COLO829 (cell line): ENCODE measurements around the gene DDIAS.
"Not testable (repeated sequence)": the region's sequence is repeated elsewhere in the genome, so short reads cannot be mapped to it uniquely, and the experiment has no call there.

Source experiments
- DNase-seq: peaks from one replicate; pipeline ENCODE4 v3.0.0; 2012; ENCODE audit warnings: low spot score

The DDIAS gene

GRCh38 chr11:82927264-82927880, 25.8 kb downstream of the DDIAS start:
- peak; percentile 57 for DNase-seq

- DNase-seq, result no peak
Observed at GRCh38 chr11:82929121-82929520, 27.6 kb downstream of the DDIAS start.

- DNase-seq, result no peak
Observed at GRCh38 chr11:82930229-82930628, 28.7 kb downstream of the DDIAS start.

- no peak for DNase-seq
Observed at GRCh38 chr11:82930734-82931133, 29.2 kb downstream of the DDIAS start.

GRCh38 chr11:82932564-82932963, 31.0 kb downstream of the DDIAS start:
- no peak for DNase-seq

GRCh38 chr11:82936261-82936660, 34.7 kb downstream of the DDIAS start:
- DNase-seq, result no peak

- DNase-seq, result no peak
Observed at GRCh38 chr11:82937554-82937953, 36.0 kb downstream of the DDIAS start.

GRCh38 chr11:82939456-82939855, 37.9 kb downstream of the DDIAS start:
- no peak for DNase-seq

- DNase-seq, result no peak
Observed at GRCh38 chr11:82942376-82942775, 40.8 kb downstream of the DDIAS start.

GRCh38 chr11:82943430-82943829, 41.9 kb downstream of the DDIAS start:
- not testable (repeated sequence) for DNase-seq

- DNase-seq, result no peak
Observed at GRCh38 chr11:82944198-82944597, 42.7 kb downstream of the DDIAS start.

- not testable (repeated sequence) for DNase-seq
Observed at GRCh38 chr11:82945041-82945440, 43.5 kb downstream of the DDIAS start.

- DNase-seq, result no peak
Observed at GRCh38 chr11:82945682-82946081, 44.1 kb downstream of the DDIAS start.

GRCh38 chr11:82949352-82949751, 47.8 kb downstream of the DDIAS start:
- no peak for DNase-seq

GRCh38 chr11:82950502-82950901, 49.0 kb downstream of the DDIAS start:
- not testable (repeated sequence) for DNase-seq

GRCh38 chr11:82955736-82956453, 54.4 kb downstream of the DDIAS start:
- not testable (repeated sequence) for DNase-seq

GRCh38 chr11:82959987-82960778, 58.6 kb downstream of the DDIAS start:
- no peak for DNase-seq

GRCh38 chr11:82960779-82961143, 59.2 kb downstream of the DDIAS start:
- no peak for DNase-seq

GRCh38 chr11:82962021-82962420, 60.5 kb downstream of the DDIAS start:
- DNase-seq, result not testable (repeated sequence)

- no peak for DNase-seq
Observed at GRCh38 chr11:82967381-82967780, 65.8 kb downstream of the DDIAS start.

GRCh38 chr11:82969811-82970210, 68.3 kb downstream of the DDIAS start:
- no peak for DNase-seq

- not testable (repeated sequence) for DNase-seq
Observed at GRCh38 chr11:82970507-82971083, 69.1 kb downstream of the DDIAS start.

GRCh38 chr11:82971519-82971946, 70.0 kb downstream of the DDIAS start:
- DNase-seq, result not testable (repeated sequence)
